ENCODE results near the gene NCAM2.

Gene NCAM2

GRCh38 chr21:21007606-21008005 is 9.4 kb downstream of the NCAM2 start:
- TF ChIP-seq FOXA1 (IDR thresholded peaks at IDR 0.05) (no peak), LEF1 (IDR thresholded peaks at IDR 0.05; ENCODE audit: borderline replicate concordance) (no peak), SP1 (IDR thresholded peaks at IDR 0.05) (no peak), CTBP1 (IDR thresholded peaks at IDR 0.05; ENCODE audit: borderline replicate concordance) (no peak), FOXM1 (IDR thresholded peaks at IDR 0.05; ENCODE audit: borderline replicate concordance) (no peak), FOXK2 (IDR thresholded peaks at IDR 0.05) (no peak)
- TF ChIP-seq, protein P1, sequence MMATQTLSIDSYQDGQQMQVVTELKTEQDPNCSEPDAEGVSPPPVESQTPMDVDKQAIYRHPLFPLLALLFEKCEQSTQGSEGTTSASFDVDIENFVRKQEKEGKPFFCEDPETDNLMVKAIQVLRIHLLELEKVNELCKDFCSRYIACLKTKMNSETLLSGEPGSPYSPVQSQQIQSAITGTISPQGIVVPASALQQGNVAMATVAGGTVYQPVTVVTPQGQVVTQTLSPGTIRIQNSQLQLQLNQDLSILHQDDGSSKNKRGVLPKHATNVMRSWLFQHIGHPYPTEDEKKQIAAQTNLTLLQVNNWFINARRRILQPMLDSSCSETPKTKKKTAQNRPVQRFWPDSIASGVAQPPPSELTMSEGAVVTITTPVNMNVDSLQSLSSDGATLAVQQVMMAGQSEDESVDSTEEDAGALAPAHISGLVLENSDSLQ (IDR thresholded peaks at IDR 0.05) = no peak
- CTCF ChIA-PET = no interaction called here
- DNase-seq (ENCODE audit: extremely low spot score) = no peak

GRCh38 chr21:21010228-21010627 is 12.0 kb downstream of the NCAM2 start:
- ChIA-PET POLR2A (no interaction called here), CTCF (no interaction called here)
- TF ChIP-seq ARNT (IDR thresholded peaks at IDR 0.05) (no peak), ELF4 (IDR thresholded peaks at IDR 0.05) (no peak), NFRKB (IDR thresholded peaks at IDR 0.05) (no peak), HDGF (IDR thresholded peaks at IDR 0.05; ENCODE audit: borderline replicate concordance) (no peak), FOXA1 (IDR thresholded peaks at IDR 0.05) (no peak), LEF1 (IDR thresholded peaks at IDR 0.05; ENCODE audit: borderline replicate concordance) (no peak)
- TF ChIP-seq, protein P1 (IDR thresholded peaks at IDR 0.05) = no peak
- no peak for DNase-seq (ENCODE audit: extremely low spot score)

More at GRCh38 chr21:21007606-21008005, 9.4 kb downstream of the NCAM2 start:
- POLR2A ChIA-PET = no interaction called here

DNA sequence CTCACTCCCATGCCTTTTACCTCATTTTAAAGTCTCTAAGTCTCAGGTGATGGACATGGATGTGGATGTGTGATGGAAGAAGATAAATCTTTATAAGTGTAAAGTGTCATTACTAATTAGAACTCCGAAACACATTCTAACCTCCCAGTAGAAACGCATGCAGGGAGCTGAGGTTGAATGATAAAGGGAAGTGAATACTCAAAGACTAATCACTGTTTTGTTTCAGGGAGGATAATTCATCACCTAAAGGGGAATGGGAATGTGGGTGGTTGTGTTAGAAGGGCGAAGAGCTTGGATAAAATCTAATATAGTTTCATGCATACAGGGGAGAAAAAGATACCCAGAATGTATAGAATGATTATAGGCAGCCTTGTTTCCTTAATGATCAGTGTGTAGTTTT is 12.5 kb downstream of the NCAM2 start:
- ChIA-PET POLR2A (no interaction called here), CTCF (no interaction called here)
- DNase-seq (ENCODE audit: extremely low spot score) = no peak
- TF ChIP-seq FOXA1 (IDR thresholded peaks at IDR 0.05) (no peak), HDGF (IDR thresholded peaks at IDR 0.05; ENCODE audit: borderline replicate concordance) (no peak), ELF4 (IDR thresholded peaks at IDR 0.05) (no peak), ZNF384 (IDR thresholded peaks at IDR 0.05) (no peak), LEF1 (IDR thresholded peaks at IDR 0.05; ENCODE audit: borderline replicate concordance) (no peak), SUZ12 (IDR thresholded peaks at IDR 0.05) (no peak), FOXM1 (IDR thresholded peaks at IDR 0.05; ENCODE audit: borderline replicate concordance) (no peak), L3MBTL2 (conservative IDR thresholded peaks at IDR 0.05) (no peak), CTBP1 (IDR thresholded peaks at IDR 0.05; ENCODE audit: borderline replicate concordance) (no peak), ARNT (IDR thresholded peaks at IDR 0.05) (no peak)
- TF ChIP-seq, protein P1 (IDR thresholded peaks at IDR 0.05) = no peak

DNA sequence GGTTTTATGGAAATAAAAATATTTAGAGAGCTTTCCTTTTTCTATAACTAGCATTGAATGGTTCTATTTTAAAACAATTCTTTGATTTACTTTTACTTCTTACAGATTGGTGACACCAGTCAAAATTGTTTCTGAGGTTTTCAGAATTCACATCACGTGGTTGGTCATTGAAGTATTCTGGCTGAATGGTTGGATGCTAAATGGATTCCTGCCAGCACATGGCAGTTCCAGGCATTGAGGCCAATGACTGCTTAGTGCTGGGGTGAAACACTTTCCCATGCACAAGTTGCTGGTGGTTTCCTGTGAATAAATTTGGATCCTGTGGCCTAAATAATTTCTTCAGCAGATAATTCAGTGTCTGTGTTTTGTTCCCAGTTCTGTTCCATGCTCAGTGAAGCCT is 20.6 kb downstream of the NCAM2 start:
- no peak for TF ChIP-seq FOXM1 (IDR thresholded peaks at IDR 0.05; ENCODE audit: borderline replicate concordance)
- TF ChIP-seq NFRKB (IDR thresholded peaks at IDR 0.05) = no peak
- no peak for TF ChIP-seq SUZ12 (IDR thresholded peaks at IDR 0.05)
- TF ChIP-seq LEF1 (IDR thresholded peaks at IDR 0.05; ENCODE audit: borderline replicate concordance) = no peak
- TF ChIP-seq FOXA1 (IDR thresholded peaks at IDR 0.05) = no peak
- no peak for TF ChIP-seq HDGF (IDR thresholded peaks at IDR 0.05; ENCODE audit: borderline replicate concordance)
- no peak for TF ChIP-seq ARNT (IDR thresholded peaks at IDR 0.05)
- TF ChIP-seq TARDBP (IDR thresholded peaks at IDR 0.05) = no peak
- no peak for TF ChIP-seq CTBP1 (IDR thresholded peaks at IDR 0.05; ENCODE audit: borderline replicate concordance)
- TF ChIP-seq L3MBTL2 (conservative IDR thresholded peaks at IDR 0.05) = no peak
- TF ChIP-seq ZNF384 (IDR thresholded peaks at IDR 0.05) = no peak
- no peak for TF ChIP-seq FOXK2 (IDR thresholded peaks at IDR 0.05)
- ChIA-PET POLR2A (no interaction called here), CTCF (no interaction called here)
- DNase-seq (ENCODE audit: extremely low spot score) = no peak

DNA sequence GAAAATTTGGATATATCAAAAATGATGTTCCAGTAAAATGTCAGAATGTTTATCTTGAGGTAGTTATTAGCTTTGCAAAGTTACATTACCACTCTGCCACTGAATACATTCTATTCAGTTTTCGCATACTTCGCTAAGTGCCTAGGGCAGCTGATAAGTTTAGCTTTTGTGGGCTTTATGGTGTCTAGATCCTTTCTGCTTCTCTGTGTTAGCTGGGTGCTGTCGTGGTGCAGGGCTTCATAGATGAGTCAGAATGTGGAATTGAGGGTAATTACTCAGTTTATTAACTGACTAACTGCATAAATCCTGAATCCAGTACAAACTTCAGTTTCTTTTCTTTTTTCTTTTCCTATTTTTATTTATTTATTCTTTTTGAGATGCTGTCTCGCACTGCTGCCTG is 21.5 kb downstream of the NCAM2 start:
- no peak for TF ChIP-seq TARDBP (IDR thresholded peaks at IDR 0.05)
- TF ChIP-seq, protein P1 (IDR thresholded peaks at IDR 0.05) = no peak
- TF ChIP-seq SP1 (IDR thresholded peaks at IDR 0.05) = no peak
- TF ChIP-seq NFRKB (IDR thresholded peaks at IDR 0.05) = no peak
- no peak for TF ChIP-seq FOXK2 (IDR thresholded peaks at IDR 0.05)
- no peak for DNase-seq (ENCODE audit: extremely low spot score)
- ChIA-PET POLR2A (no interaction called here), CTCF (no interaction called here)

GRCh38 chr21:21025742-21026141 is 27.5 kb downstream of the NCAM2 start:
- TF ChIP-seq ARNT (IDR thresholded peaks at IDR 0.05) = no peak
- no peak for TF ChIP-seq NFRKB (IDR thresholded peaks at IDR 0.05)
- no peak for TF ChIP-seq HDGF (IDR thresholded peaks at IDR 0.05; ENCODE audit: borderline replicate concordance)
- no peak for TF ChIP-seq BHLHE40 (IDR thresholded peaks at IDR 0.05; ENCODE audit: borderline replicate concordance)
- TF ChIP-seq SUZ12 (IDR thresholded peaks at IDR 0.05) = no peak
- no peak for TF ChIP-seq L3MBTL2 (conservative IDR thresholded peaks at IDR 0.05)
- TF ChIP-seq FOXA1 (IDR thresholded peaks at IDR 0.05) = no peak
- no peak for TF ChIP-seq FOXK2 (IDR thresholded peaks at IDR 0.05)
- TF ChIP-seq LEF1 (IDR thresholded peaks at IDR 0.05; ENCODE audit: borderline replicate concordance) = no peak
- TF ChIP-seq SP1 (IDR thresholded peaks at IDR 0.05) = no peak
- no peak for TF ChIP-seq ZNF384 (IDR thresholded peaks at IDR 0.05)
- TF ChIP-seq TARDBP (IDR thresholded peaks at IDR 0.05) = no peak
- no peak for TF ChIP-seq CTBP1 (IDR thresholded peaks at IDR 0.05; ENCODE audit: borderline replicate concordance)
- ChIA-PET CTCF (no interaction called here), POLR2A (no interaction called here)
- DNase-seq (ENCODE audit: extremely low spot score) = no peak
